HG03103 (cell line): ENCODE data around the gene FRAS1.
"Not testable (repeated sequence)": the region's sequence is repeated elsewhere in the genome, so short reads cannot be mapped to it uniquely, and the experiment has no call there.

Experiments
- ATAC-seq: cut with Tn5 transposase; IDR thresholded peaks from one replicate; pipeline ENCODE4 v1.9.1; 2021; ENCODE audit warnings: low read depth; ENCODE audit not compliant: unreplicated experiment

The FRAS1 gene

DNA sequence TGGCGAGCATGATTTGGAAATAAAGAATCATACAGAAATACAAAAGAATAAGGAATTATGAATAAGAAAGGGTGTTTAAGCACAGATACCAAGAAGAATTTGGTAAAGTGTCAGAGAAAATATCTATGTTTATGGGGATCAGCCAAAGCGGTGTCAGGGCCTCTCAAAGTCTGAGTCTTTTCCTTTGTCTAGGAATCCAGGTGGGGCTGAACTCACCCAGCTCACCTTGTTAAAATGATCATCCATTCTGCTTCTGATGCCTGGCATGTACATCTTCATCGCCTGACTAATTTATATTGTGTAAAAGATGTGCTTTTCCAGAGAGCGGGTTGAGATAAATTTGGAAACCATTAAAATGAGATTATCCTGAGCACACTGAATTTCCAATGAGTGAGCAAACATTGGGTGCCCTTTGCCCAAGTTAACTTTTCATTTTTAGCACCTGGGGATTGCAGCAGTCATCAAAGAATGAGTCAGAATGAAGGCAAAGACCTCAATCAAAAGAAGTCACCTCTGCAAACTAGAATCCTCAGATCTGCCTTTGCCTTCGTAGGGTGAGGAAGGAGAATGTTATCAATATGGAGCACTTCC, 352.6 kb downstream of the FRAS1 start:
- ATAC-seq = no peak

GRCh38 chr4:78410225-78410624, 353.1 kb downstream of the FRAS1 start:
- no peak for ATAC-seq

DNA sequence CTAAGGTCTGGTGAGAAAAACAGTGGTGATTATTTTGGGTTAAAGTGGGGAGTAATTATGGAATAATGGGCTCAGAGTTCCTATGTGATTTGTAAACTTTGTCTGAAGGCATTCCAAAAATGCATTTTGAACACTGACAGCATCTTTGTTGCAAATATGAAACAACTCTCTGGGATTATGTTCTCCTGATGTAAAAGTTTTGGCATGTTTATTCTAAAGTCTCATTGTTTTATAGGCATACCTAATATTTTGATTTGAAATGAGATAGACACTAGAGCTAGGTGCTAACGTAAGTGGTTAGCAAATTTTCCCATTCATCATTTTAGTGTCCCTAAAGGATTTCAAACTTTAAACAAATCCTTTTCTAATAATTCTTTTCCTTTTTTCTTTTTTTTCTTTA, 353.6 kb downstream of the FRAS1 start:
- no peak for ATAC-seq

DNA sequence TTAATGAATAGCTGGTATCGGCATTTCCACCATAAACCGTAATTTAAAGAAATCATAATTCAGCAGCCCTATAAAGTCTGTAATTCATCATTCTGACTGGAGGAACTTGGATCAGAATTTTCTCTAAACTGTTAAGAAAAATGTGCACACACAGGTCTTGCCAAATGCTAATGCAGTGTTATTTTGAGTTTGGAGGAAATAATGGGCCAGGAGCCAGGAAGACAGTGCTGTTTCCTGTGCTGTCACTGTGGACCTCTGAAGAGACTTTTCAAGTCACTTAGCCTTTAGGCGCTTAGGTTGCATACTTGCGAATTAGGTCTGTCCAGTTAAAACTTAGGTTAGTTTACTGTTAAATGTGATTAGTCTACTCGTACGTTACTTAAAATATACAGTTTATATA, 357.0 kb downstream of the FRAS1 start:
- ATAC-seq = no peak

DNA sequence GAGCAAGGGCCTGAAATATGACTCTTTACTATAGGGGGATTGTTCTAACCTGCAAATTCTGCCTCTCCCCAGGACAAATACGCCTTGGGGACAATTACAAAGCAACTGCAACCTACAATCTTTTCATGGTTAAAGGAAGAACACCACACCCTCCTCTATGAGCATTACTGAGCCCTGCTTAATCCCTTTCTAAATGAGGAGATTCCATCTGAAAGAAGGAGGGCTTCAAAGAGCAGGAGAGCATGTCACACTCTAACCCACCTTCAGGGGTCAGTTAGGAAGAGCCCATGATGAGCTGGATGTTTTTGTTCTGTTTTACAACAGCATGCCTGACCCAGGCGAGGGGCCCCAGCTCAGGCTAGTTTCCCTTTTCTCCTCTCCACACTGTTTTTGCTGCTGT, 360.5 kb downstream of the FRAS1 start:
- ATAC-seq = no peak

DNA sequence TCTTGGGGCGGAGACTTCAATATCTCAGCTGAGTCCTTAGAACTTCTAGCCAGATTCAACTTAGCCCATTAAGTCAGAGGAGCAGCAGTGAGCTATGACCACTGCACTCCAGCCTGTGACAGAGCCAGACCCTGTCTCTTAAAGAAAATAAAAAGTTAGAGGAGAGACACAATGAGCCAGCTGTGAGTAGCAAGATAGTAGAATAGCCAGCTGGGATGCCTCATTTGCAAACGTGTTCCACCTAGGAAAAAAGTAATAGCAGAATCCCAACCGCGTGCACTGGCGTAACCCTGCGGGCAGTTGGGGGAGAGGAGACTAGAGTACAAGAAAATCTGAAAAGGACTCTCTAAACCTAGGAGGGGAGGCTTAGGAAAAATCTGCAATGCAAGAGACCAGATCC, 361.3 kb downstream of the FRAS1 start:
- no peak for ATAC-seq

DNA sequence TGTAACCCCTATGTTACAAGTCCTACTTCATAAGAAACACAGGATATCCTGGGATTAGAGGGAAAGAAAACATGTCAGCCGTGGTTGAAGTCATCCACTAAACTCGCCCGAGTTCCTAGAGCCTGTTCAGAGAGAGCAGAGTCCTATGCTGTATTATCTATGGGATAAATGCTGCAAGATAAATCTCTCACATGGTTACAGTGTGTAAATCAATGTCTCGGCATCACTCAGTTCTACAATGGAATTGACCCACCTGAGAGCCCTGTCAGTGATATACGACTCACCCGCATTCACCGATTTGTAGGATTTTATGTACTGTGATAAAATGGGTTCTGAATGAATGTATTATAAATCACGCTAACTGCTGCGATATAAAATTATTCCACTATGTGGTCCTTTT, 366.7 kb downstream of the FRAS1 start:
- no peak for ATAC-seq

GRCh38 chr4:78424461-78424860, 367.3 kb downstream of the FRAS1 start:
- no peak for ATAC-seq

- ATAC-seq = no peak
These were observed 369.8 kb downstream of the FRAS1 start for GRCh38 chr4:78426972-78427371.

- no peak for ATAC-seq
These were observed 371.9 kb downstream of the FRAS1 start for GRCh38 chr4:78428996-78429395.

- no peak for ATAC-seq
These were observed 375.8 kb downstream of the FRAS1 start for GRCh38 chr4:78432896-78433295.

DNA sequence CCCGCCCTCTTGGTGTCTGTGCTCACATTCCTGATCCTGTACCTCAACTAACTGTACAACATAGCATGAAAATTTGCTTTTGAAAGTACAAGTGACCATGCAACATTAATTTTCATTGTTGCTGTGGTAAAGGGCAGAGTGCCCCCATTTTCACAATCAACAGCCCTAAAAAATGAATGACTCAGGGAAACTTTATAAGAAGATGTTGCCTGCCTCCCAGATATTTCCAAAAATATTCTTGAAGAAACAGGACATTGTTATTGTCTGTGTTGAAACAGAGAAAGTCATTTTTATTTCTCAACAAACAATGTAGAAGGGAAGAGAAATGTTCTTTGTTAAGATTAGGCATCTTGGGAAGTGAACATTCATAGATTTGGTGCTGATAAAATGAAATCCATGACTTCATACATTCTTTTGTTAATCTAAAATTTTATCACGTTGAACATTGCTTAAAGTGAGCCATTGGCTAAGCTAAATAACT, 380.5 kb downstream of the FRAS1 start:
- ATAC-seq = no peak

DNA sequence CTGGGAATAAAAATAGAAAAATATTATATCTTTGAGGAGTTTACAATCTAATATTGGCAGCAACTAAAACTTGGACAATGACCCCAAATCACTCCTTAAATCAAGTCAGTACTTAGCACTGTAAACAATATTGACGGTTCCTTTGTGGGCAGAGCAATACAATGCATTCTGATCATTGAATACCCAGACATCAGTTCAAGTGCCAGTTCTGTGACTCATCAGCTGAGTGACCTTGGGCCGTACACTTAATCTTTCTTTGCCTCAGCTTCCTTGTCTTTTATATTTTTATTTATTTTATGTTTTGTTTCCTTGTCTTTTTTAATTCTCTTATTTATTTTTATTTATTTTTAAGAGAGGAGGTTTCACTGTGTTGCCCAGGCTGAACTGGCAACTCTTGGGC, 382.2 kb downstream of the FRAS1 start:
- no peak for ATAC-seq

DNA sequence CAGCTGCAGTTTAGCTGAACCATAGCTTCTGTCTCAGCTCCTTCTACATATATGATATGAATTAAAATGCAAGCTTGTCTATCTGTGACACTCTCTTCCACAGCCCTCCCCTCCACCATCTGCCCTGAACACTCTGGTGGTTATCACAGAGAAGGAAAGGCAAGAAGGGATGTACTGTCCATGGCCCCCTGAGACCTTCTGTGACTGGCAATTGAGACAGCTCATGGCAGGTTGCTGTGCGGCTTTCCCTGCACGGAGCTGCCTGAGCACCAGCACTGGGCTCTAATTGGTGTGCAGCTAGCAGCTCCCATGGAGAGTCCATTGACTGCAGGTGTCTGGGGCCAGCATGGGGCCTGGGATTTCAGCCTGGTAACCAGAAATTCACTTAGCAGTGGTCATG, 384.6 kb downstream of the FRAS1 start:
- no peak for ATAC-seq

DNA sequence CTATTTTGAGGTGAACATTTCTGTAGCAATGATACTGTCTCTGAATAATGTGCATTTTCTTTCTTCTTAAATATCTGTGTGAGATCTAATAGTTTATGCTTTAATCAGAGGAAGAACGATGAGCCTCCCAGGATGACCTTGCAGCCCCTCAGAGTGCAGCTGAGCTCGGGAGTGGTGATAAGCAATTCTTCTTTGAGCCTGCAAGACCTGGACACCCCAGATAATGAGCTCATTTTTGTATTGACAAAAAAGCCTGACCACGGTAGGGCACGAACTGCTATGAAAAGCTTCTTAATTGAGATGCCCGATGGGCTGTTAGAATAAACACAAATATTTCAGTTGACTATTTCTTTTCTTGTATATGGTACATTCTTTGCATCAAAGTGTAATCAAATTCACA, 389.5 kb downstream of the FRAS1 start:
- ATAC-seq = no peak

- no peak for ATAC-seq
These were observed 394.3 kb downstream of the FRAS1 start for GRCh38 chr4:78451407-78451806.

DNA sequence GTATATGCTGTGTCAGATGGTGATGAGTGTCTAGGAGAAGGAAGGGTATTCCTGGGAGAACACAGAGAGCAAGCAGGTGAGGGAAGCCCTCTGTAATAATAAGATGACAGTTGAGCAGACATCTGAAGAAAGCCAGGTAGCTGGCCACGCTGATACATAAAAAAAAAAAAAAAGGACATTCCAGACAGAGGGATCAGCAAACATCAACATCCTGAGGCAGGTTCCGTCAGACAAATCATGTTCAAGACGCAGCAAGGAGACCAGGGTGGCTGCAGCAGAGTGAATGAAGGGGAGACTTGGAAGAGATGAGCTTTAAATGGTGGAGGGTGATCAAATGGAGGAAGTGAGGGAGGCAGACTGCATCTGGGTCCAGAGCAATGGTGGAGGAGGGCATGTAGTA, 396.9 kb downstream of the FRAS1 start:
- no peak for ATAC-seq

DNA sequence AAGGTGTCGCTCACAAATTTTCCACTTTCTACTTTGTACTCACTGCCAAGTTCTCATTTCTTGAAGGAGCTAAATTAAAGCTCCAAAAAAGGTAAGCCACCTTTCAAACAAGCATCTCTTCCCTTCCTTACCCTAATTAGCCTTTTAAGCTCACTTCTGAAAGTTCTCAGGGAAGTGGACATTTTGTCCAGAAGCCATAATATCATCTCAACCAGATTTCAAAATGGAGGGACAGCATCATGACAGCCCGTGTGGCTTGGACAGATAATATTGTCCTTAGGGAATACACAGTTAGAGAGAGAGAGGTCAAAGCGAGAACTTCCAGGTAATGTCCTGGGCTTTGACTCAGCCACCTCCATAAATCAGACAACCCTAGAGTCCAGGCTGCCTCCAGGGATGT, 400.6 kb downstream of the FRAS1 start:
- no peak for ATAC-seq

DNA sequence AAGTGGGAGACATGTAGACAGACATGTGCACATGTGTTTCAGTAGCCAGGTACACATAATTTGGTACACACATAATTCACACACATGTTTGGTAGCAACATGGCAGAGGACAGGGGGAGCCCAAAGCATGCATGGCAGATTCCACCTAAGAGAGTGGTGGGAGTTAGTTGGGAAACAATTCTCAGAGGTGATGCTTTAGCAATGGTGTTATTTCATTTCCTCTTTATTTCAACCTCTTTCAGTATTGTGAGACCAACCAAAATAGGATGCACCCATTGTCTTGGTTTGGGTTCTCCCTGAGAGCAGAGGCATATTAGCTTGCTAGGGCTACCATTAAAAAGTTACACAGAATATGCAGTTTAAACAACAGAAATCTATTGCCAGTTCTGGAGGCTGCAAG, 402.2 kb downstream of the FRAS1 start:
- no peak for ATAC-seq

DNA sequence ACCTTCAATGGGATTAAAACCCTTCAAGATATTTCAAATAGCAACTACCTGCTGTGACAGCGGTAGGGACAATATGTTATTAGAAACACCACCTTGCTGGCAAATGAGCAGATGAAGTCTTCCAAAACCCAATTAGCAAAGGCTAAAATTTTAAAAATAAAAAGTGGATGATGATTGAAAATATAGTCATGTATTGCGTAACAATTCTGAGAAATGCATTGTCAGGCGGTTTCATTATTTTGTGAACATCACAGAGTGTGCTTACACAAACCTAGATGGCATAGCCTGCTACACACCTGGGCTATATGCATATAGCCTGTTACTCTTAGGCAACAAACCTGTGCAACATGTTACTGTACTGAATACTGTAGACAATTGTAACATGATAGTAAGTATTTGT, 403.2 kb downstream of the FRAS1 start:
- ATAC-seq = no peak

GRCh38 chr4:78464265-78464664, 407.1 kb downstream of the FRAS1 start:
- ATAC-seq = no peak

- not testable (repeated sequence) for ATAC-seq
These were observed 410.1 kb downstream of the FRAS1 start for GRCh38 chr4:78467223-78467622.

DNA sequence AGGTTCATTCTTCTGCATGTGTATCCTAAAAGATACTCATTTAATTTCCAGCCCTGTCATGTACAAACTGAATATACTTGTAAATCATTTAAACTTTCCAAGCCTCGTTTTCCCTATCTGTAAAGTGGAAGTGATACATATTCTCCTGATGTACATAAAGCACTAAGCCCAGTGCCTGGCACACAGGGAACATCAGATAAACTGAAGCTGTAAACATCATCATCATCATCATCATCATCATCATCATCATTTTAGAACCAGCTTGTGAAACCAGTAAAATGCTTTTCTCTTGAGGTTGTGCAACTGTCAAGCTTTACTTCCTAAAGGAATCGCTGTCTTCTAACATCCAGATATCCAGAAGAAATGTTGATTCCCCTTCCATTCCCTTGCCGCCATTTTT, 411.1 kb downstream of the FRAS1 start:
- ATAC-seq = no peak
